SK-N-SH (cell line): ENCODE results near the gene ASCC2. TPM values are rescaled to one million over a fixed set of nuclear protein-coding genes. Genes with fewer than 3 reads are reported as not detected.

Source experiments
- CTCF ChIA-PET: fragments of 300-600, 350-600 bp; formaldehyde crosslinking; extraction: SDS; loops from one replicate; lab custom pipeline; 2021; lab: Yijun Ruan, JAX
- POLR2A ChIA-PET: fragments of 350-600 bp; sonication (Branson Sonifier 250); formaldehyde crosslinking; extraction: SDS; loops from one replicate; lab custom pipeline; 2020; ENCODE audit warnings: antibody characterized with exemption, inconsistent platforms; lab: Yijun Ruan, JAX
- DNase-seq: peaks from one replicate; pipeline ENCODE4 v3.0.0; 2012
- H2AFZ ChIP-seq: fragments of 200-600 bp; sonication (generic); 2 replicates; pipeline ENCODE4 v1.8.1; 2016; ENCODE audit warnings: antibody characterized with exemption, mild to moderate bottlenecking, low read depth
- H3F3A ChIP-seq: fragments of 200-600 bp; sonication (generic); replicated peaks from 2 replicates; pipeline ENCODE3; 2016; ENCODE audit warnings: antibody characterized with exemption, mild to moderate bottlenecking; ENCODE audit not compliant: insufficient read depth
- H3K27ac ChIP-seq, 2 experiments: fragments of 200-500 bp in 1 of 2; fragments of 200-600 bp in 1 of 2; sonication (Bioruptor generic) in 1 of 2; sonication (generic), shearing (Covaris generic) in 1 of 2; 2 replicates each; pipeline versions ENCODE4 v1.5.1 to v1.6.1; 2014 to 2016; ENCODE audit warnings: low read depth in 2 of 2, inconsistent platforms in 1 of 2, low read length in 1 of 2, mild to moderate bottlenecking in 1 of 2, mixed read lengths in 1 of 2
- H3K27me3 ChIP-seq: fragments of 200-600 bp; sonication (generic), shearing (Covaris generic); 2 replicates; pipeline ENCODE4 v1.6.1; 2016; ENCODE audit warnings: mixed run types; ENCODE audit not compliant: insufficient read depth
- H3K36me3 ChIP-seq, 2 experiments: fragments of 200-500 bp in 1 of 2; fragments of 200-600 bp in 1 of 2; sonication (Bioruptor generic) in 1 of 2; sonication (generic) in 1 of 2; replicated peaks in 1 of 2; 2 replicates each; pipeline versions ENCODE3 to v1.5.1; 2014 to 2016; ENCODE audit warnings: low read length in 1 of 2, mild to moderate bottlenecking in 1 of 2; ENCODE audit not compliant: insufficient read depth in 2 of 2, control insufficient read depth in 1 of 2
- H3K4me1 ChIP-seq, 2 experiments: fragments of 200-500 bp in 1 of 2; fragments of 200-600 bp in 1 of 2; sonication (Bioruptor generic) in 1 of 2; sonication (generic), shearing (Covaris generic) in 1 of 2; 2 replicates each; pipeline versions ENCODE4 v1.5.1 to v1.6.1; 2014 to 2016; ENCODE audit warnings: low read depth in 1 of 2, low read length in 1 of 2, mixed run types in 1 of 2; ENCODE audit not compliant: insufficient read depth in 2 of 2, control insufficient read depth in 1 of 2
- H3K4me2 ChIP-seq: fragments of 200-600 bp; sonication (generic), shearing (Covaris generic); 2 replicates; pipeline ENCODE4 v1.6.1; 2017; ENCODE audit warnings: mixed run types
- H3K4me3 ChIP-seq, 2 experiments: fragments of 200-500 bp in 1 of 2; fragments of 200-600 bp in 1 of 2; sonication (Bioruptor generic) in 1 of 2; sonication (generic), shearing (Covaris generic) in 1 of 2; 2 replicates each; pipeline versions ENCODE4 v1.5.1 to v1.8.1; 2014 to 2016; ENCODE audit warnings: low read depth in 2 of 2, inconsistent platforms in 1 of 2, low read length in 1 of 2, mild to moderate bottlenecking in 1 of 2, mixed read lengths in 1 of 2, moderate library complexity in 1 of 2
- H3K79me2 ChIP-seq: fragments of 200-600 bp; sonication (generic); 2 replicates; pipeline ENCODE4 v1.8.1; 2017; ENCODE audit warnings: mild to moderate bottlenecking; ENCODE audit not compliant: insufficient read depth
- H3K9ac ChIP-seq: fragments of 200-600 bp; sonication (generic); 2 replicates; pipeline ENCODE4 v1.6.1; 2017; ENCODE audit warnings: mixed run types
- H3K9me2 ChIP-seq: fragments of 200-600 bp; sonication (generic); 2 replicates; pipeline ENCODE4 v1.6.1; 2017; ENCODE audit warnings: mixed run types
- H3K9me3 ChIP-seq: fragments of 200-600 bp; sonication (generic); 2 replicates; pipeline ENCODE4 v1.6.1; 2017; ENCODE audit warnings: mixed run types, mild to moderate bottlenecking, moderate library complexity
- H4K20me1 ChIP-seq: fragments of 200-600 bp; sonication (generic); 2 replicates; pipeline ENCODE4 v1.6.1; 2017; ENCODE audit warnings: mild to moderate bottlenecking, mixed run types; ENCODE audit not compliant: insufficient read depth
- CHD2 ChIP-seq: fragments of 150-350 bp; IDR thresholded peaks from 2 replicates; pipeline ENCODE4 v1.6.1; 2018; ENCODE audit warnings: low read length; ENCODE audit not compliant: partially characterized antibody
- EZH2phosphoT487 ChIP-seq: fragments of 200-600 bp; sonication (generic); IDR thresholded peaks from 2 replicates; pipeline ENCODE4 v1.6.1; 2017; ENCODE audit warnings: low read depth, mixed run types, mild to moderate bottlenecking, antibody characterized with exemption, moderate library complexity, borderline replicate concordance
- FOXJ3 ChIP-seq: sonication (generic); formaldehyde crosslinking; IDR thresholded peaks from 2 replicates; pipeline ENCODE4 v1.5.1; 2020; ENCODE audit warnings: mild to moderate bottlenecking, missing genetic modification reagents
- FOXM1 ChIP-seq: IDR thresholded peaks from 2 replicates; pipeline ENCODE4 v1.4.0; 2012; ENCODE audit warnings: low read depth, mild to moderate bottlenecking
- GABPA ChIP-seq: IDR thresholded peaks from 2 replicates; pipeline ENCODE4 v1.4.0; 2012; ENCODE audit warnings: low read depth, mild to moderate bottlenecking
- GATA2 ChIP-seq: sonication (generic); formaldehyde crosslinking; IDR thresholded peaks from 2 replicates; pipeline ENCODE4 v1.5.0; 2020; ENCODE audit warnings: mild to moderate bottlenecking, missing genetic modification reagents
- JUND ChIP-seq: IDR thresholded peaks from 2 replicates; pipeline ENCODE4 v1.4.0; 2012
- MEF2A ChIP-seq: IDR thresholded peaks from 2 replicates; pipeline ENCODE4 v1.4.0; 2012; ENCODE audit warnings: low read depth, borderline replicate concordance
- MXI1 ChIP-seq: IDR thresholded peaks from 2 replicates; pipeline ENCODE4 v1.6.1; 2012; ENCODE audit warnings: mild to moderate bottlenecking, low read depth, low read length, improper control_type of control experiment
- NFIC ChIP-seq: IDR thresholded peaks from 2 replicates; pipeline ENCODE4 v1.4.0; 2012; ENCODE audit warnings: borderline replicate concordance
- NRF1 ChIP-seq: IDR thresholded peaks from 2 replicates; pipeline ENCODE4 v1.6.1; 2012; ENCODE audit warnings: low read depth, mild to moderate bottlenecking, low read length
- PBX3 ChIP-seq: IDR thresholded peaks from 2 replicates; pipeline ENCODE4; 2012
- RXRA ChIP-seq: IDR thresholded peaks from 2 replicates; pipeline ENCODE4 v1.4.0; 2012; ENCODE audit warnings: low read depth, mild to moderate bottlenecking, borderline replicate concordance
- SMC3 ChIP-seq: IDR thresholded peaks from 2 replicates; pipeline ENCODE4 v1.6.1; 2012; ENCODE audit warnings: low read depth, low read length, improper control_type of control experiment
- TAF1 ChIP-seq: IDR thresholded peaks from 2 replicates; pipeline ENCODE4 v1.6.1; 2012; ENCODE audit warnings: low read depth, mild to moderate bottlenecking, low read length, moderate library complexity, borderline replicate concordance
- TCF12 ChIP-seq: IDR thresholded peaks from 2 replicates; pipeline ENCODE4 v1.4.0; 2012
- USF2 ChIP-seq: fragments of 150-350 bp; IDR thresholded peaks from 2 replicates; pipeline ENCODE4 v1.6.1; 2017; ENCODE audit warnings: antibody characterized with exemption, low read length, low read depth, borderline replicate concordance
- WGBS: methylation state at CpG from one replicate; pipeline ENCODE4 v1.1.6; 2017; ENCODE audit warnings: low lambda C conversion rate; 5-methylcytosine and 5-hydroxymethylcytosine counted together
- polyA plus RNA-seq, 3 experiments: library from polyadenylated mRNA; depleted of rRNA; stranded (reverse); fragments of >200 nt; gene quantifications; 2 replicates each; pipeline ENCODE4 v1.2.3, GENCODE V29; 2012
- TF ChIP-seq, protein P1 (sequence below): fragments of 200-600 bp; sonication (generic); IDR thresholded peaks from 2 replicates; pipeline ENCODE4 v1.6.1; 2017; ENCODE audit warnings: antibody characterized with exemption, mild to moderate bottlenecking, moderate library complexity
- TF ChIP-seq, protein P2 (sequence below): IDR thresholded peaks from 2 replicates; pipeline ENCODE4 v1.4.0; 2012; ENCODE audit warnings: low read depth, borderline replicate concordance

ASCC2 gene
- polyA plus RNA-seq, 1 of the 3 experiments (the other 2 are of a cell fraction) = 82.0 TPM

DNA sequence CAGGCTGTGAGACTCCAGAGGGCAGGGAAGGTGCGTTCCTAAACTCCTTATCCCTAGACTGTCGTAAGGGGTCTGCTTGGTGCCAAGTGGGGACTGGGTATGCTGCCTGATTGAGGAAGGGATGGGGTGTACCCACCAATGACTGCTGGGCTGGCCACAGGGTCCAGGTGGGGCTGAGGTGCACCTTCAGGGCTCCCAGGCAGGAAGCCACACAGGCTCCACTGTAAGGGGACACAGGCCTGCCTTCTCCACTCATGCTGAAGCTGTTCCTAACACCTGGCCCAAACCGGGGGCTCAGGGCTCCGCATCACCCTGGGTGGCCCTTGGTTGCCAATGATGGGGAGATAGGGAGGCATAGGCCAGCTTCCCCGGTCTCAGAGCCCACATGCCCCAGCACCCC, 97.9 kb downstream of the ASCC2 start:
- Histone ChIP-seq H3K27me3 (no peaks in the 10 kb centered on the region), H3K9ac (no peak overlapping the region), H3K36me3 (peaks cover 0 to 8% of the 10 kb centered on the region in 2 experiments), H3F3A (no peaks in the 10 kb centered on the region), H3K4me1 (peaks cover 0 to 6% of the 10 kb centered on the region in 2 experiments; a peak in 2 of 4 replicates), H3K4me3 (no peak overlapping the region), H3K9me3 (no peaks in the 10 kb centered on the region), H3K9me2 (no peaks in the 10 kb centered on the region), H4K20me1 (no peaks in the 10 kb centered on the region), H3K27ac (no peak overlapping the region), H3K79me2 (no peaks in the 10 kb centered on the region), H2AFZ (no peak overlapping the region), H3K4me2 (no peak overlapping the region)
- DNase-seq = no peak
- ChIA-PET CTCF (interaction anchor here (1.7 kb wide), 1 partner anchor 10 kb away, joined by 3 read pairs; no protein-coding TSS in a partner anchor), POLR2A (no interaction called here)
- WGBS = 100% methylated on average over 2 of the region's 5 CpGs
- TF ChIP-seq, protein P1, sequence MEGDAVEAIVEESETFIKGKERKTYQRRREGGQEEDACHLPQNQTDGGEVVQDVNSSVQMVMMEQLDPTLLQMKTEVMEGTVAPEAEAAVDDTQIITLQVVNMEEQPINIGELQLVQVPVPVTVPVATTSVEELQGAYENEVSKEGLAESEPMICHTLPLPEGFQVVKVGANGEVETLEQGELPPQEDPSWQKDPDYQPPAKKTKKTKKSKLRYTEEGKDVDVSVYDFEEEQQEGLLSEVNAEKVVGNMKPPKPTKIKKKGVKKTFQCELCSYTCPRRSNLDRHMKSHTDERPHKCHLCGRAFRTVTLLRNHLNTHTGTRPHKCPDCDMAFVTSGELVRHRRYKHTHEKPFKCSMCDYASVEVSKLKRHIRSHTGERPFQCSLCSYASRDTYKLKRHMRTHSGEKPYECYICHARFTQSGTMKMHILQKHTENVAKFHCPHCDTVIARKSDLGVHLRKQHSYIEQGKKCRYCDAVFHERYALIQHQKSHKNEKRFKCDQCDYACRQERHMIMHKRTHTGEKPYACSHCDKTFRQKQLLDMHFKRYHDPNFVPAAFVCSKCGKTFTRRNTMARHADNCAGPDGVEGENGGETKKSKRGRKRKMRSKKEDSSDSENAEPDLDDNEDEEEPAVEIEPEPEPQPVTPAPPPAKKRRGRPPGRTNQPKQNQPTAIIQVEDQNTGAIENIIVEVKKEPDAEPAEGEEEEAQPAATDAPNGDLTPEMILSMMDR = no peak
- TF ChIP-seq TCF12 (no peak), SMC3 (no peak), PBX3 (no peak), CHD2 (no peak), USF2 (no peak), MXI1 (no peak), TAF1 (no peak), NRF1 (no peak), GATA2 (CRISPR knock-in tag) (no peak), FOXM1 (no peak), FOXJ3 (CRISPR knock-in tag) (no peak), MEF2A (no peak), GABPA (no peak), JUND (no peak), RXRA (no peak), EZH2phosphoT487 (no peak), NFIC (no peak)
- TF ChIP-seq, protein P2, sequence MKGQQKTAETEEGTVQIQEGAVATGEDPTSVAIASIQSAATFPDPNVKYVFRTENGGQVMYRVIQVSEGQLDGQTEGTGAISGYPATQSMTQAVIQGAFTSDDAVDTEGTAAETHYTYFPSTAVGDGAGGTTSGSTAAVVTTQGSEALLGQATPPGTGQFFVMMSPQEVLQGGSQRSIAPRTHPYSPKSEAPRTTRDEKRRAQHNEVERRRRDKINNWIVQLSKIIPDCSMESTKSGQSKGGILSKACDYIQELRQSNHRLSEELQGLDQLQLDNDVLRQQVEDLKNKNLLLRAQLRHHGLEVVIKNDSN = no peak
- TF ChIP-seq, all 33 proteins: peak for 0
